Gastrocnemius medialis (tissue), 4 donors: ENCODE data around the gene ACOXL. TPM values are rescaled to one million over a fixed set of nuclear protein-coding genes. Genes with fewer than 3 reads are reported as not detected.

Experiments
- ATAC-seq, 2 donors: fragments of 150-250 bp; one replicate each; pipeline ENCODE4 v1.9.1; 2016
- DNase-seq, 2 donors: peaks; one replicate each; pipeline ENCODE4 v3.0.0-alpha.2; 2019
- H3K27ac ChIP-seq, 4 donors: fragments of 200-600 bp; sonication (generic); 1 replicate in 1 of 4; 2 replicates in 3 of 4; pipeline ENCODE4 v1.5.1; 2016 to 2018; ENCODE audit warnings: mild to moderate bottlenecking in 2 of 4, moderate library complexity in 1 of 4
- H3K27me3 ChIP-seq, 3 donors: fragments of 200-600 bp; sonication (generic) in 2 of 3; 1 replicate in 1 of 3; 2 replicates in 2 of 3; pipeline versions ENCODE4 v1.5.1 to v1.6.0; 2016 to 2019; ENCODE audit warnings: mild to moderate bottlenecking in 1 of 3, moderate library complexity in 1 of 3
- H3K36me3 ChIP-seq, 2 donors: fragments of 200-600 bp; sonication (generic) in 1 of 2; one replicate each; pipeline ENCODE4 v1.5.1; 2017 to 2018
- H3K4me1 ChIP-seq, 2 donors: fragments of 200-600 bp; sonication (generic) in 1 of 2; one replicate each; pipeline ENCODE4 v1.5.1; 2016 to 2017; ENCODE audit warnings: mild to moderate bottlenecking in 2 of 2
- H3K4me3 ChIP-seq, 4 donors: fragments of 200-600 bp; sonication (generic) in 3 of 4; 1 replicate in 1 of 4; 2 replicates in 3 of 4; pipeline ENCODE4 v1.5.1; 2016 to 2019; ENCODE audit warnings: mild to moderate bottlenecking in 2 of 4
- H3K9me3 ChIP-seq, 3 donors: fragments of 200-600 bp; sonication (generic) in 2 of 3; 1 replicate in 1 of 3; 2 replicates in 2 of 3; pipeline ENCODE4 v1.5.1; 2016 to 2019
- POLR2A ChIP-seq, 2 donors: fragments of 450-650 bp; IDR thresholded peaks; one replicate each; pipeline ENCODE4 v1.6.1; 2017; ENCODE audit warnings: antibody characterized with exemption in 2 of 2, mild to moderate bottlenecking in 2 of 2, moderate library complexity in 2 of 2
- in situ Hi-C, 4 donors: fragments of 200-750 bp; cut with MboI; loops; one replicate each; pipeline versions ENCODE4 v1.15.0 to v1.8.0; 2017; ENCODE audit warnings: low sequenced_read_pairs in 4 of 4
- intact Hi-C: fragments of 100-400 bp; cut with DNase I; formaldehyde crosslinking; loops from one replicate; pipeline ENCODE4 v1.15.1; 2023; ENCODE audit warnings: low total_unique reads
- total RNA-seq, 4 donors: library from RNA; depleted of rRNA; stranded (reverse); fragments of >200 nt; gene quantifications; one replicate each; pipeline versions ENCODE4 v1.1.0 to v1.2.3, GENCODE V29; 2016
- TF ChIP-seq, protein P1 (sequence below), 5 experiments: fragments of 450-650 bp in 3 of 5; fragments of 200-600 bp in 2 of 5; sonication (generic) in 2 of 5; IDR thresholded peaks in 4 of 5; conservative IDR thresholded peaks in 1 of 5; 1 replicate in 4 of 5; 2 replicates in 1 of 5; pipeline ENCODE4 v1.5.1; 2016 to 2019; ENCODE audit warnings: antibody characterized with exemption in 5 of 5, mild to moderate bottlenecking in 3 of 5, moderate library complexity in 3 of 5

ACOXL gene
- total RNA-seq, 4 donors from 2014 or later, result not detected

DNA sequence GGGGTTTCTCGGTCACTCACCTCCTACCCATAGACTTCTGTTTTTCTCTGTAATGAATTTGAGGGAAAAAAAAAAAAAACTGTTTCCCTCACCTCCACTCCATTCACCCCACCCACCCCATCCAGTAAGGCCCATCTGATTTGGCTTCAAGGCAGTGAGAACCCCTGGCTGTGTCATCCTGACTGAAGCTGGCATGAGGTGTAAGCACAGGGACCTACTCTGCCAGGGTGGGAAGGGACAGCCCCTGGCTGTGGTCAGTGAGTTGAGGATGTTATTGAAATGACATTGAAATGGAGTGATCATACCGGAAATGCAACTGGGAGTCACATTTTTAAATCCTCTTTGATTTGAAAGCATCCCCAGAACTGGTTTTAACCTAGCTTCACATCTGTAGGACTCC is 369.2 kb downstream of the ACOXL start:
- intact Hi-C loops, result no loop called here
- in situ Hi-C loops, result loop anchor here in 3 of 4 donors (25.0 kb wide), 2 partner anchors 586 to 611 kb away; no protein-coding TSS in a partner anchor
- TF ChIP-seq, protein P1, sequence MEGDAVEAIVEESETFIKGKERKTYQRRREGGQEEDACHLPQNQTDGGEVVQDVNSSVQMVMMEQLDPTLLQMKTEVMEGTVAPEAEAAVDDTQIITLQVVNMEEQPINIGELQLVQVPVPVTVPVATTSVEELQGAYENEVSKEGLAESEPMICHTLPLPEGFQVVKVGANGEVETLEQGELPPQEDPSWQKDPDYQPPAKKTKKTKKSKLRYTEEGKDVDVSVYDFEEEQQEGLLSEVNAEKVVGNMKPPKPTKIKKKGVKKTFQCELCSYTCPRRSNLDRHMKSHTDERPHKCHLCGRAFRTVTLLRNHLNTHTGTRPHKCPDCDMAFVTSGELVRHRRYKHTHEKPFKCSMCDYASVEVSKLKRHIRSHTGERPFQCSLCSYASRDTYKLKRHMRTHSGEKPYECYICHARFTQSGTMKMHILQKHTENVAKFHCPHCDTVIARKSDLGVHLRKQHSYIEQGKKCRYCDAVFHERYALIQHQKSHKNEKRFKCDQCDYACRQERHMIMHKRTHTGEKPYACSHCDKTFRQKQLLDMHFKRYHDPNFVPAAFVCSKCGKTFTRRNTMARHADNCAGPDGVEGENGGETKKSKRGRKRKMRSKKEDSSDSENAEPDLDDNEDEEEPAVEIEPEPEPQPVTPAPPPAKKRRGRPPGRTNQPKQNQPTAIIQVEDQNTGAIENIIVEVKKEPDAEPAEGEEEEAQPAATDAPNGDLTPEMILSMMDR (IDR thresholded peaks at IDR 0.05 in 4 of 5, conservative IDR thresholded peaks at IDR 0.05 in 1 of 5), result no peak
- TF ChIP-seq POLR2A (IDR thresholded peaks at IDR 0.05), result no peak

DNA sequence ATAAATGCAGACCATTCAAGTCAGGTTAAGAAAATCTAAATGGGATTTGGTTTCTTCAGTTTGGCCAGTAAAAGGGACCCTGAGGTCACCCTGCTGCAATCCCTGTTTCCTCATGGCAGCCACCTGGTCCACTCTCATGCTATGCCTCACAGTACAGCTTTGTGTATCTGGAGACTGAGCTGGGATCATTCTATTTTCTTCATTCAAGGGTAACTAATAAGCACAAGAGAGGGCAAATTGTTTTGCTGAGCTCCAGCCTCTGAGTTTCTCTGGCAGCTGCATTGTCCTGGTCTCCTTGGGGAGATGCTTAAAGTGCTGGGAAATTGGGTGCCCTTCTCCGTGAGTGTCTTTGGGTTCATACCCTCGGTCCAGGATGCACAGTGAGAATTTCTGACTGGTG is 369.8 kb downstream of the ACOXL start:
- Histone ChIP-seq H3K27me3 (no peaks in the 10 kb centered on the region), H3K4me1 (no peaks in the 10 kb centered on the region), H3K27ac (no peak overlapping the region), H3K36me3 (no peaks in the 10 kb centered on the region), H3K9me3 (no peaks in the 10 kb centered on the region), H3K4me3 (no peak overlapping the region)
- in situ Hi-C loops (loop anchor here in 3 of 4 donors (25.0 kb wide), 2 partner anchors 585 to 610 kb away; no protein-coding TSS in a partner anchor), intact Hi-C loops (no loop called here)
- DNase-seq (no peak), ATAC-seq (no peak)
- TF ChIP-seq POLR2A (IDR thresholded peaks at IDR 0.05), result no peak
- TF ChIP-seq, protein P1 (IDR thresholded peaks at IDR 0.05 in 4 of 5, conservative IDR thresholded peaks at IDR 0.05 in 1 of 5), result no peak

More for the DNA sequence above, 369.2 kb downstream of the ACOXL start:
- Histone ChIP-seq H3K27me3 (no peaks in the 10 kb centered on the region), H3K9me3 (no peaks in the 10 kb centered on the region), H3K4me1 (no peaks in the 10 kb centered on the region), H3K36me3 (no peaks in the 10 kb centered on the region), H3K4me3 (no peak overlapping the region), H3K27ac (no peak overlapping the region)
- no peak for DNase-seq
- no peak for ATAC-seq

DNA sequence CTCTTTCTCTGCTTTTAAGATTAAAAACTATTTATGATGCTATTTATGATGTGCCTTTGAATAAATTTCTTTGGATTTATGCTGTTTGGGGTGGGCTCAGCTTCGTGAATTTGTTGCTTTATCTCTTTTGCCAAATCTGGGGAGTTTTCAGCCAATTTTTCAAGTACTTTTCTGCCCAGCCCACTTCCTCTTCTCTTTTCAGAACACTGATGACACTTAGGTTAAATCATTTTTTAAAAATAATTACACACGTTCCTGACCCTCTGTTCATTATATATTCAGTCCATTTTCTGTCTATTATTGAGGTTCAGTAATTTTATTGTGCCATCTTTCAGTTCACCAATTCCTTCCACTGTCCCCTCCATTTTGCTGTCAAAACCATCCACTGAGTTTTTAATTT is 373.6 kb downstream of the ACOXL start:
- intact Hi-C loops, result no loop called here
- TF ChIP-seq, protein P1 (IDR thresholded peaks at IDR 0.05 in 4 of 5, conservative IDR thresholded peaks at IDR 0.05 in 1 of 5), result no peak
- TF ChIP-seq POLR2A (IDR thresholded peaks at IDR 0.05), result no peak
- no peaks in the 10 kb centered on the region for H3K4me1 ChIP-seq
- in situ Hi-C loops, result loop anchor here in 3 of 4 donors (25.0 kb wide), 2 partner anchors 581 to 606 kb away; no protein-coding TSS in a partner anchor
- H3K36me3 ChIP-seq, result no peaks in the 10 kb centered on the region
- no peaks in the 10 kb centered on the region for H3K27me3 ChIP-seq
- no peak overlapping the region for H3K27ac ChIP-seq
- no peak for DNase-seq
- H3K4me3 ChIP-seq, result no peak overlapping the region
- H3K9me3 ChIP-seq, result no peaks in the 10 kb centered on the region
- ATAC-seq, result no peak

DNA sequence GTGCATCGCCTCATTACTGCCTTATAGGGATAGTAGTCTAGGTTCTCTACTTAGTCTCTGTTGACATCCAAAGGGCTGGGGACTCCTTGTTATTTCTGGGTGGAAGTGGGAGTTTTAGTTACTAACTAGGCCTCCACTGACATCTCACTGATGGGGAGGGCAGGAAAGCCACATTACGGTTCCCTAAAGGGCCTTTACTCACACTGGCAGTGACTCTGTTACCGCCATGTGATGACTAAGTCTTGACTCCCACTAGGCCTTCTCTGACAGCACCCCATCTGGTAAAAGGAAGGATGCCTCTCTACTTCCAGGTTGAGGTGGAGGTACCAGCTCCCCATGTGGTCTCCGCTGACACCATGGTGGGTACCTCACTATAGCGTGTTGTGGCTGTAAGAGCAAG is 374.3 kb downstream of the ACOXL start:
- no peak overlapping the region for H3K27ac ChIP-seq
- DNase-seq (no peak), ATAC-seq (no peak)
- H3K4me1 ChIP-seq, result no peaks in the 10 kb centered on the region
- TF ChIP-seq, protein P1 (IDR thresholded peaks at IDR 0.05 in 4 of 5, conservative IDR thresholded peaks at IDR 0.05 in 1 of 5), result no peak
- TF ChIP-seq POLR2A (IDR thresholded peaks at IDR 0.05), result no peak
- no peaks in the 10 kb centered on the region for H3K27me3 ChIP-seq
- H3K4me3 ChIP-seq, result no peak overlapping the region
- H3K36me3 ChIP-seq, result no peaks in the 10 kb centered on the region
- in situ Hi-C loops (loop anchor here in 3 of 4 donors (25.0 kb wide), 2 partner anchors 581 to 606 kb away; no protein-coding TSS in a partner anchor), intact Hi-C loops (no loop called here)
- H3K9me3 ChIP-seq, result no peaks in the 10 kb centered on the region
